Measurements from ENCODE around the gene MAP3K15.
"Not testable (repeated sequence)": the region's sequence is repeated elsewhere in the genome, so short reads cannot be mapped to it uniquely, and the experiment has no call there.

The MAP3K15 gene

DNA sequence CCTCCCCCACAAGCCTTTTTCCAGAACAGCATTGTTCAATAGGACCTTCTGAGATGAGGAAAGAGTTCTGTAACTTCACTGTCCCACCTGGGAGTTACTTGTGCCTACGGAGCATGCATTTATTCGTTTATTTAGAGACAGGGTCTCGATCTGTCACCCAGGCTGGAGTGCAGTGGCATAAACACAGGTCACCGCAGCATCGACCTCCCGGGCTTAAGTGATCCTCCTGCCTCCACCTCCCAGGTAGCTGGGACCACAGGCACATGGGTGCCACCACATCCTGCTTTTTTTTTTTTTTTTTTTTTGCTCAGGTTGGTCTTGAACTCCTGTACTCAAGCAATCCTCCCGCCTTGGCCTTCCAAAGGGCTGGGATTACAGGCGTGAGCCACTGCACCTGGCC, 2.9 kb downstream of the MAP3K15 start:
- ATAC-seq (replicated peaks) (no peak), DNase-seq (no peak)
- Mint-ChIP-seq H3K27ac (no peak overlapping the region), H3K4me1 (ENCODE audit: low read depth in 2 of 2) (peaks cover 0 to 2% of the 10 kb centered on the region in 2 donors), H3K27me3 (peaks cover 8 to 12% of the 10 kb centered on the region in 2 donors), H3K9me3 (no peaks in the 10 kb centered on the region), H3K4me3 (no peak overlapping the region), H3K36me3 (ENCODE audit: insufficient read depth) (no peaks in the 10 kb centered on the region)

- not testable (repeated sequence) for DNase-seq; H3K9me3 Mint-ChIP-seq; H3K36me3 Mint-ChIP-seq (ENCODE audit: insufficient read depth); ATAC-seq (replicated peaks); H3K4me3 Mint-ChIP-seq; H3K27ac Mint-ChIP-seq; H3K4me1 Mint-ChIP-seq (ENCODE audit: low read depth in 2 of 2)
- peaks cover 3 to 12% of the 10 kb centered on the region in 2 donors for H3K27me3 Mint-ChIP-seq
These were observed 3.5 kb downstream of the MAP3K15 start for GRCh38 chrX:19511796-19512195.

- Mint-ChIP-seq H3K36me3 (ENCODE audit: insufficient read depth) (no peaks in the 10 kb centered on the region), H3K4me1 (ENCODE audit: low read depth in 2 of 2) (no peaks in the 10 kb centered on the region)
- ATAC-seq (replicated peaks): no peak
These were observed 18.6 kb downstream of the MAP3K15 start for GRCh38 chrX:19496711-19497110.

DNA sequence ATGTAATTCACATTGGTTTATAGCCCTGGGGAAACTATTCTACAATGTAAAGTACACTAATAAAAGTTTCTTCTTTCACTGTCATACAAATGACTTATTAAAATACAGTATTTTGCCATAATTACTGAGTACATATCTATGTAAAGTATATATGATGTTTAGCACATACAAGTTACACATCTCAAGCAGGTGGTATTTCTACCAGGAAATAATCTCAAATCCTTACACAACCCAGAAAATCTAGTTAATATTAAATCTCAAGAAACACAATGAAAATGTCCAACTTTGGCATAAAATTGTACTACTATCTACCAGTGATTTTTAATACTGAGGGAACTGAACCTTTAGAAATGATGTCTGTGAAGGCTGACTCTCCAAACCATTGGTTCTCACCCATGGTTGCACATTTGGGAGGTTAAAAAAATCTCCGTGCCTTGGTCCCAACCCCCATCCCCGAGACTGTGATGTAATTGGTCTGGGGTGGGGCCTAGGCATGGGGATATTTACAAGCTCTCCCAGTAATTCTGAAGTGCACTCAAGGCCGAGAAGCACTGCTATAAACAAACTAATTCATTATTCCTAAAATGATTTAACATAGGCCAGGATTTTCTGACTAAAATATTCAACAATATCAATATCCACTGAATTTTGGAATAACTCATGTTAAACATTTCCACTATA, 27.6 kb downstream of the MAP3K15 start:
- H3K27me3 Mint-ChIP-seq: peaks cover 5 to 8% of the 10 kb centered on the region in 2 donors
- DNase-seq (no peak), ATAC-seq (replicated peaks) (no peak)
- H3K9me3 Mint-ChIP-seq: no peaks in the 10 kb centered on the region
- H3K36me3 Mint-ChIP-seq (ENCODE audit: insufficient read depth): no peaks in the 10 kb centered on the region
- no peak overlapping the region for H3K4me3 Mint-ChIP-seq
- no peak overlapping the region for H3K27ac Mint-ChIP-seq
- H3K4me1 Mint-ChIP-seq (ENCODE audit: low read depth in 2 of 2): no peaks in the 10 kb centered on the region

More at GRCh38 chrX:19496711-19497110, 18.6 kb downstream of the MAP3K15 start:
- no peaks in the 10 kb centered on the region for H3K9me3 Mint-ChIP-seq
- H3K27me3 Mint-ChIP-seq: peaks cover 10 to 16% of the 10 kb centered on the region in 2 donors
- DNase-seq: no peak
- no peak overlapping the region for H3K4me3 Mint-ChIP-seq
- H3K27ac Mint-ChIP-seq: no peak overlapping the region

- Mint-ChIP-seq H3K4me3 (no peak overlapping the region), H3K4me1 (ENCODE audit: low read depth in 2 of 2) (no peaks in the 10 kb centered on the region), H3K27me3 (no peaks in the 10 kb centered on the region), H3K27ac (no peak overlapping the region), H3K36me3 (ENCODE audit: insufficient read depth) (peaks cover 4% of the 10 kb centered on the region), H3K9me3 (no peaks in the 10 kb centered on the region)
- ATAC-seq (replicated peaks): no peak
- no peak for DNase-seq
These were observed 35.9 kb downstream of the MAP3K15 start for GRCh38 chrX:19479458-19479857.

DNA sequence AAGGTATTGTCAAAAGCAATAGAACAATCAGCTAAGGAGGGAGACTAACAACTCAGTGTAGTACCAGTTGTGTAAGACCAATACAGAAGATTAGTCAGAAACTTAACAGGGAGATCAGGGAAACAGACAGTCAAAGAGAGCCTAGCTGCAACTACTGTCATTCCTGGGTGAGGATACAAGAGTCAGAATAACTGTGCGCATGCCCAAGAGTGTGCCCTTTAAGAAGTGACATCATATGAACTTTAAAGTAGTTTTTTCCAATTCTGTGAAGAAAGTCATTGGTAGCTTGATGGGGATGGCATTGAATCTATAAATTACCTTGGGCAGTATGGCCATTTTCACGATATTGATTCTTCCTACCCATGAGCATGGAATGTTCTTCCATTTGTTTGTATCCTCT, 46.9 kb downstream of the MAP3K15 start:
- not testable (repeated sequence) for H3K4me1 Mint-ChIP-seq (ENCODE audit: low read depth in 2 of 2); DNase-seq; H3K4me3 Mint-ChIP-seq; H3K9me3 Mint-ChIP-seq; ATAC-seq (replicated peaks); H3K36me3 Mint-ChIP-seq (ENCODE audit: insufficient read depth); H3K27ac Mint-ChIP-seq
- H3K27me3 Mint-ChIP-seq: peaks cover 19 to 23% of the 10 kb centered on the region in 2 donors

DNA sequence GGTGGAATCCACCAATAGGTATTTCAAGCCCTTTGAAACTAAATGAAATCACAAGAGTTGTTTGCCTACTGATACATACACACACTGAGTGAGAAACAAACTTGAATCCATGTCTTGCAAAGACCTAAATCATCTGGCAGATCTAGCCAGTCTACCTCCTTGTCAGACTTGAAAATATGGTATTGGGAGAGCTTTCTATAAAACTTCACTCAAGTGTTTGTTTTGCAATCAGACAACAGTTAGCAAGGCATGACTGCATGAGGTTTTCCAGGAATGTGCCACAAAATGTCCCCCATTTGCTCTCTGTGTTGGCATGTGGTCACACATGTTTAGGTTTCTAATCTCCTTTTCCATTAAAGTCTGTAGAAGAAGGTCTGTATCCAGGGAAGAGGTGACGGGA, 52.4 kb downstream of the MAP3K15 start:
- no peaks in the 10 kb centered on the region for H3K9me3 Mint-ChIP-seq
- H3K4me3 Mint-ChIP-seq: no peak overlapping the region
- DNase-seq (no peak), ATAC-seq (replicated peaks) (no peak)
- peaks cover 12 to 18% of the 10 kb centered on the region in 2 donors for H3K27me3 Mint-ChIP-seq
- H3K27ac Mint-ChIP-seq: no peak overlapping the region
- H3K36me3 Mint-ChIP-seq (ENCODE audit: insufficient read depth): no peaks in the 10 kb centered on the region
- H3K4me1 Mint-ChIP-seq (ENCODE audit: low read depth in 2 of 2): peaks cover 0 to 2% of the 10 kb centered on the region in 2 donors

DNA sequence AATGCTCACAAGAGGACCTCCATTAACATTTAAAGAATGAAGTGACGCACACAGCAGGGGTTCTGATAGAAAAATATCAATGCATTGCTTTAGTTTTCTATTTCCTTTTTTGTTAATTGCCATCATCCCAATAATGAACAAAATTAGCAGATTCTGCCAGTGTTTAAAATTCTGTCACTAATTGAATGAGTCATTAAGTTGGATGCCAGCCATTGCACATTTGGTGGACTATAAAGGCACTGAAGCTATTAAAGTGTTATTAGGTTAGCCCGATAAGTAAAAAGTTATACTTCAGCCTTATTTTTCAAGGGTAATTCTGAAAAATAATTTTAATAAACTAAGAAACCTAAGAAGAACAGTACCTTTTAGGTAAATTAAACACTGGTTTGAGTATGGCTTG, 53.1 kb downstream of the MAP3K15 start:
- Mint-ChIP-seq H3K36me3 (ENCODE audit: insufficient read depth) (no peaks in the 10 kb centered on the region), H3K4me1 (ENCODE audit: low read depth in 2 of 2) (peaks cover 0 to 2% of the 10 kb centered on the region in 2 donors), H3K27me3 (peaks cover 12 to 15% of the 10 kb centered on the region in 2 donors), H3K9me3 (no peaks in the 10 kb centered on the region), H3K4me3 (no peak overlapping the region), H3K27ac (no peak overlapping the region)
- ATAC-seq (replicated peaks) (no peak), DNase-seq (no peak)

DNA sequence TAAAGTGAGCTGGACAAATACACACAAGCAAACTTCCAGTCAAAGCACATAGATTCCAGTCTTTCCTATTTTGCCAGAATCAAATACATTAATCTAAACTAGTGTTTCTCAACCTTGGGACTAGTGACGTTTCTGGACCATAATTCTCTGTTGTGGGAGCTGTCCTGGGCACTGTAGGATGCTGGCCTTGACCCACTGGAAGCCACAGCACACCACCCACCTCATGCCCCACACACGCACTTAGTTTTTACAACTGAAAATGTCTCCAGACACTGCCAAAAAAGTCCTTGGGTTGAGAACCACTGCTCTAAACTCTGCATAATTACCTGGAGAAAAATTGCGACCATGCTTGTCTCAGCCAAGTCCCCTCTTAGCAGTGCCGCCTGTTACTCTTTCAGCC, 57.6 kb downstream of the MAP3K15 start:
- DNase-seq: no peak
- H3K27me3 Mint-ChIP-seq: peaks cover 0 to 12% of the 10 kb centered on the region in 2 donors
- H3K4me1 Mint-ChIP-seq (ENCODE audit: low read depth in 2 of 2): no peaks in the 10 kb centered on the region
- H3K4me3 Mint-ChIP-seq: no peak overlapping the region
- no peak overlapping the region for H3K27ac Mint-ChIP-seq
- ATAC-seq (replicated peaks): no peak
- no peaks in the 10 kb centered on the region for H3K36me3 Mint-ChIP-seq (ENCODE audit: insufficient read depth)
- no peaks in the 10 kb centered on the region for H3K9me3 Mint-ChIP-seq

GRCh38 chrX:19448077-19448476, 67.2 kb downstream of the MAP3K15 start:
- H3K27me3 Mint-ChIP-seq: peaks cover 9 to 11% of the 10 kb centered on the region in 2 donors
- no peaks in the 10 kb centered on the region for H3K4me1 Mint-ChIP-seq (ENCODE audit: low read depth in 2 of 2)
- no peaks in the 10 kb centered on the region for H3K36me3 Mint-ChIP-seq (ENCODE audit: insufficient read depth)
- H3K9me3 Mint-ChIP-seq: no peaks in the 10 kb centered on the region
- H3K4me3 Mint-ChIP-seq: no peak overlapping the region
- ATAC-seq (replicated peaks) (no peak), DNase-seq (no peak)
- no peak overlapping the region for H3K27ac Mint-ChIP-seq

- H3K27me3 Mint-ChIP-seq: peaks cover 9 to 11% of the 10 kb centered on the region in 2 donors
- H3K27ac Mint-ChIP-seq: no peak overlapping the region
- H3K36me3 Mint-ChIP-seq (ENCODE audit: insufficient read depth): no peaks in the 10 kb centered on the region
- ATAC-seq (replicated peaks) (no peak), DNase-seq (no peak)
- H3K4me3 Mint-ChIP-seq: no peak overlapping the region
- no peaks in the 10 kb centered on the region for H3K4me1 Mint-ChIP-seq (ENCODE audit: low read depth in 2 of 2)
- no peaks in the 10 kb centered on the region for H3K9me3 Mint-ChIP-seq
These were observed 68.9 kb downstream of the MAP3K15 start for GRCh38 chrX:19446397-19446796.

DNA sequence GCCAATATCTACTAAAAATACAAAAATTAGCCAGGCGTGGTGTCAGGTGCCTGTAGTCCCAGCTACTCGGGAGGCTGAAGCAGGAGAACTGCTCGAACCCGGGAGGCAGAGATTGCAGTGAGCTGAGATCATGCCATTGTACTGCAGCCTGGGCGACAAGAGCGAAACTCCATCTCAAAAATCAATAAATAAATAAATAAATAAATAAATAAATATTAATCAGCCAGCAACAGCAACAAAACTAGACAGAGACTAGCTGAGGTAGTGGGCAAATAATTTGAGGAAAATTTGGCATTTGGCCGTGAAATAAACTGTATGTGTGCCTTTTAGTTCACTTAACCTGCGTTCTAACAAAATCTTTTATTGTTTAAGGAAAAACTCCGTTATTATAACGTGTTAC, 69.5 kb downstream of the MAP3K15 start:
- H3K4me3 Mint-ChIP-seq; ATAC-seq (replicated peaks); H3K27ac Mint-ChIP-seq; H3K36me3 Mint-ChIP-seq (ENCODE audit: insufficient read depth); H3K4me1 Mint-ChIP-seq (ENCODE audit: low read depth in 2 of 2); H3K27me3 Mint-ChIP-seq; H3K9me3 Mint-ChIP-seq; DNase-seq: not testable (repeated sequence)

GRCh38 chrX:19443869-19444526, 71.3 kb downstream of the MAP3K15 start:
- Mint-ChIP-seq H3K4me3 (no peak overlapping the region), H3K27ac (no peak overlapping the region), H3K9me3 (no peaks in the 10 kb centered on the region), H3K27me3 (no peaks in the 10 kb centered on the region), H3K36me3 (ENCODE audit: insufficient read depth) (no peaks in the 10 kb centered on the region), H3K4me1 (ENCODE audit: low read depth in 2 of 2) (no peaks in the 10 kb centered on the region)
- ATAC-seq (replicated peaks) (no peak), DNase-seq (no peak)

- H3K4me1 Mint-ChIP-seq (ENCODE audit: low read depth in 2 of 2): no peaks in the 10 kb centered on the region
- no peak overlapping the region for H3K4me3 Mint-ChIP-seq
- H3K36me3 Mint-ChIP-seq (ENCODE audit: insufficient read depth): no peaks in the 10 kb centered on the region
- no peaks in the 10 kb centered on the region for H3K9me3 Mint-ChIP-seq
- no peak for ATAC-seq (replicated peaks)
- no peak for DNase-seq
- H3K27me3 Mint-ChIP-seq: peaks cover 0 to 6% of the 10 kb centered on the region in 2 donors
- H3K27ac Mint-ChIP-seq: no peak overlapping the region
These were observed 74.6 kb downstream of the MAP3K15 start for GRCh38 chrX:19440713-19441112.

Data from effector memory CD8-positive, alpha-beta T cell (primary cell).